Measurements from ENCODE around the gene VPS4B.

VPS4B gene

GRCh38 chr18:63439334-63439733, 17.1 kb upstream of the VPS4B start:
- Histone ChIP-seq H3K27ac (ENCODE audit: low read length) (no peak overlapping the region), H4K20me1 (ENCODE audit: insufficient read depth, low read length) (no peaks in the 10 kb centered on the region), H3K36me3 (replicated peaks; ENCODE audit: insufficient read depth, low read length) (no peaks in the 10 kb centered on the region), H3K4me1 (ENCODE audit: low read length) (no peaks in the 10 kb centered on the region), H3K27me3 (replicated peaks; ENCODE audit: insufficient read depth, low read length) (no peaks in the 10 kb centered on the region), H2AFZ (ENCODE audit: low read length) (no peak overlapping the region), H3K9me2 (replicated peaks; ENCODE audit: insufficient read depth, low read length) (no peaks in the 10 kb centered on the region), H3K9ac (ENCODE audit: low read length) (no peak overlapping the region), H3K4me2 (ENCODE audit: low read depth, low read length) (no peak overlapping the region), H3K9me3 (replicated peaks; ENCODE audit: insufficient read depth, low read length) (no peaks in the 10 kb centered on the region), H3F3A (ENCODE audit: insufficient read depth, low read length) (no peaks in the 10 kb centered on the region), H3K4me3 (ENCODE audit: low read length) (no peak overlapping the region), H3K79me2 (ENCODE audit: low read length) (no peaks in the 10 kb centered on the region)
- TF ChIP-seq CTCF (IDR thresholded peaks at IDR 0.05; ENCODE audit: low read length) (peak; percentile 82), EZH2 (optimal IDR thresholded peaks at IDR 0.05; ENCODE audit: low read depth, low read length) (no peak)
- DNase-seq, result peak; percentile 57

- Histone ChIP-seq H3K9me3 (replicated peaks; ENCODE audit: insufficient read depth, low read length) (no peaks in the 10 kb centered on the region), H3K79me2 (ENCODE audit: low read length) (no peaks in the 10 kb centered on the region), H3K27me3 (replicated peaks; ENCODE audit: insufficient read depth, low read length) (no peaks in the 10 kb centered on the region), H3K9ac (ENCODE audit: low read length) (no peak overlapping the region), H3K4me3 (ENCODE audit: low read length) (no peak overlapping the region), H2AFZ (ENCODE audit: low read length) (no peak overlapping the region), H3K4me1 (ENCODE audit: low read length) (no peaks in the 10 kb centered on the region), H3K4me2 (ENCODE audit: low read depth, low read length) (no peak overlapping the region), H3F3A (ENCODE audit: insufficient read depth, low read length) (no peaks in the 10 kb centered on the region), H4K20me1 (ENCODE audit: insufficient read depth, low read length) (no peaks in the 10 kb centered on the region), H3K36me3 (replicated peaks; ENCODE audit: insufficient read depth, low read length) (no peaks in the 10 kb centered on the region), H3K27ac (ENCODE audit: low read length) (no peak overlapping the region), H3K9me2 (replicated peaks; ENCODE audit: insufficient read depth, low read length) (no peaks in the 10 kb centered on the region)
- TF ChIP-seq EZH2 (optimal IDR thresholded peaks at IDR 0.05; ENCODE audit: low read depth, low read length), result no peak
- TF ChIP-seq EZH2phosphoT487 (IDR thresholded peaks at IDR 0.05; ENCODE audit: low read length), result no peak
- TF ChIP-seq CTCF (IDR thresholded peaks at IDR 0.05; ENCODE audit: low read length), result no peak
- no peak for DNase-seq
Observed at GRCh38 chr18:63438181-63438580, 15.9 kb upstream of the VPS4B start.

GRCh38 chr18:63433334-63433866, 11.1 kb upstream of the VPS4B start:
- no peak overlapping the region for H2AFZ ChIP-seq (ENCODE audit: low read length)

More at GRCh38 chr18:63433334-63433866, 11.1 kb upstream of the VPS4B start:
- no peaks in the 10 kb centered on the region for H3K36me3 ChIP-seq (replicated peaks; ENCODE audit: insufficient read depth, low read length)
- H3F3A ChIP-seq (ENCODE audit: insufficient read depth, low read length), result no peaks in the 10 kb centered on the region
- H3K9me3 ChIP-seq (replicated peaks; ENCODE audit: insufficient read depth, low read length), result no peaks in the 10 kb centered on the region
- no peak overlapping the region for H3K9ac ChIP-seq (ENCODE audit: low read length)
- H3K4me1 ChIP-seq (ENCODE audit: low read length), result no peaks in the 10 kb centered on the region
- no peaks in the 10 kb centered on the region for H3K79me2 ChIP-seq (ENCODE audit: low read length)
- no peak overlapping the region for H3K4me2 ChIP-seq (ENCODE audit: low read depth, low read length)
- no peak for TF ChIP-seq EZH2 (optimal IDR thresholded peaks at IDR 0.05; ENCODE audit: low read depth, low read length)
- no peak for TF ChIP-seq EZH2phosphoT487 (IDR thresholded peaks at IDR 0.05; ENCODE audit: low read length)
- TF ChIP-seq CTCF (IDR thresholded peaks at IDR 0.05; ENCODE audit: low read length), result no peak
- H3K27ac ChIP-seq (ENCODE audit: low read length), result no peak overlapping the region
- H3K4me3 ChIP-seq (ENCODE audit: low read length), result no peak overlapping the region
- no peaks in the 10 kb centered on the region for H3K27me3 ChIP-seq (replicated peaks; ENCODE audit: insufficient read depth, low read length)
- no peak for DNase-seq
- H4K20me1 ChIP-seq (ENCODE audit: insufficient read depth, low read length), result no peaks in the 10 kb centered on the region
- H3K9me2 ChIP-seq (replicated peaks; ENCODE audit: insufficient read depth, low read length), result no peaks in the 10 kb centered on the region

Measured in MM.1S (cell line).